HepG2 (cell line): ENCODE data around the gene WDR27. TPM values are rescaled to one million over a fixed set of nuclear protein-coding genes. Genes with fewer than 3 reads are reported as not detected.
A peak's percentile ranks its signal among the peaks of the same experiment; 100 is the strongest.

Experiments used
- ATAC-seq: fragments of 200-7000 bp; cut with Tn5 transposase; 3 replicates; pipeline ENCODE4 v1.9.1; 2020; ENCODE audit warnings: mild to moderate bottlenecking, moderate library complexity
- BruUV-seq: library from RNA; stranded (reverse); fragments of 400-500 nt; replicated peaks from 2 replicates; lab custom pipeline; 2021; lab: Mats Ljungman, UMichigan
- CTCF ChIA-PET: fragments of 300-600 bp; formaldehyde crosslinking; extraction: SDS; loops from one replicate; lab custom pipeline; 2021; ENCODE audit warnings: low total read pairs, inconsistent platforms, low intra/inter-chr PET ratio; lab: Yijun Ruan, JAX
- POLR2A ChIA-PET: fragments of 350-600 bp; sonication (Branson Sonifier 250); formaldehyde crosslinking; loops from one replicate; lab custom pipeline; 2020; ENCODE audit warnings: antibody characterized with exemption, inconsistent platforms; lab: Yijun Ruan, JAX
- DNase-seq: peaks from one replicate; pipeline ENCODE4 v3.0.0-alpha.2; 2015; ENCODE audit warnings: low spot score
- FAIRE-seq: peaks from 3 replicates; lab custom pipeline; 2011; peaks lifted over from hg19 to GRCh38; lab: Jason Lieb, UNC
- H2AFZ ChIP-seq: one replicate; pipeline ENCODE4 v1.6.1; 2011; ENCODE audit warnings: low read length, inconsistent platforms
- H3K27ac ChIP-seq: fragments of 300-600 bp; 3 replicates; pipeline ENCODE4 v1.8.0; 2011; ENCODE audit warnings: mixed run types, mild to moderate bottlenecking, mixed read lengths, low read length, inconsistent platforms; ENCODE audit not compliant: insufficient read depth; ENCODE audit errors: extremely low read length
- H3K27me3 ChIP-seq, 2 experiments: fragments of 200-600 bp in 1 of 2; 2 replicates in 1 of 2; 3 replicates in 1 of 2; pipeline versions ENCODE4 v1.6.0 to v1.8.0; 2011; ENCODE audit warnings: low read length in 2 of 2, mild to moderate bottlenecking in 2 of 2, moderate library complexity in 2 of 2, inconsistent platforms in 1 of 2; ENCODE audit not compliant: insufficient read depth in 2 of 2, control insufficient read depth in 1 of 2
- H3K36me3 ChIP-seq, 2 experiments: fragments of 200-600 bp in 1 of 2; replicated peaks in 1 of 2; 2 replicates in 1 of 2; 3 replicates in 1 of 2; pipeline versions ENCODE4 v1.5.1 to v1.8.0; 2011; ENCODE audit warnings: low read length in 2 of 2, inconsistent platforms in 1 of 2; ENCODE audit not compliant: insufficient read depth in 2 of 2, control insufficient read depth in 1 of 2
- H3K4me1 ChIP-seq: 2 replicates; pipeline ENCODE4 v1.5.1; 2012; ENCODE audit warnings: low read length, inconsistent platforms; ENCODE audit not compliant: insufficient read depth
- H3K4me2 ChIP-seq: 2 replicates; pipeline ENCODE4 v1.6.0; 2011; ENCODE audit warnings: low read depth, low read length, inconsistent platforms
- H3K4me3 ChIP-seq, 3 experiments: fragments of 200-600 bp in 1 of 3; sonication (generic), shearing (Covaris generic) in 1 of 3; replicated peaks in 1 of 3; 2 replicates each; pipeline ENCODE4 v1.5.1; 2011 to 2016; ENCODE audit warnings: low read length in 3 of 3, inconsistent platforms in 2 of 3, low read depth in 2 of 3, mild to moderate bottlenecking in 2 of 3, control low read depth in 1 of 3, mixed read lengths in 1 of 3; ENCODE audit not compliant: insufficient read depth in 1 of 3
- H3K79me2 ChIP-seq: one replicate; pipeline ENCODE4 v1.6.1; 2011; ENCODE audit warnings: low read length, inconsistent platforms; ENCODE audit not compliant: insufficient read depth
- H3K9ac ChIP-seq: 2 replicates; pipeline ENCODE4 v1.6.0; 2011; ENCODE audit warnings: mild to moderate bottlenecking, low read depth, low read length, inconsistent platforms; ENCODE audit not compliant: insufficient read depth
- H3K9me3 ChIP-seq: 2 replicates; pipeline ENCODE4 v1.5.1; 2012; ENCODE audit warnings: mild to moderate bottlenecking, low read length
- H4K20me1 ChIP-seq: 2 replicates; pipeline ENCODE4 v1.6.0; 2011; ENCODE audit warnings: inconsistent platforms, mild to moderate bottlenecking, low read length, moderate library complexity; ENCODE audit not compliant: insufficient read depth
- EED ChIP-seq: sonication (generic); formaldehyde crosslinking; IDR thresholded peaks from 2 replicates; pipeline ENCODE4 v1.5.0; 2020; ENCODE audit warnings: mild to moderate bottlenecking, missing genetic modification reagents
- NFE2 ChIP-seq: sonication (generic); formaldehyde crosslinking; IDR thresholded peaks from 2 replicates; pipeline ENCODE4 v1.4.0; 2020; ENCODE audit warnings: missing genetic modification reagents
- RARA ChIP-seq: IDR thresholded peaks from 2 replicates; pipeline ENCODE4 v1.6.1; 2016; ENCODE audit warnings: missing genetic modification reagents, missing compliant biosample characterization
- RFXAP ChIP-seq: sonication (generic); formaldehyde crosslinking; IDR thresholded peaks from 2 replicates; pipeline ENCODE4 v1.4.0; 2020; ENCODE audit warnings: missing genetic modification reagents, borderline replicate concordance
- SALL1 ChIP-seq: sonication (generic); formaldehyde crosslinking; IDR thresholded peaks from 2 replicates; pipeline ENCODE4 v1.8.0; 2022; ENCODE audit warnings: mild to moderate bottlenecking, missing genetic modification reagents
- TCF7 ChIP-seq: sonication (generic); IDR thresholded peaks from 2 replicates; pipeline ENCODE4 v1.6.1; 2016; ENCODE audit warnings: antibody characterized with exemption, low read depth
- ZMYM4 ChIP-seq: sonication (generic); formaldehyde crosslinking; IDR thresholded peaks from 2 replicates; pipeline ENCODE4 v1.8.1; 2023; ENCODE audit warnings: mild to moderate bottlenecking, missing genetic modification reagents
- in situ Hi-C: cut with HindIII; loops from 2 replicates; pipeline ENCODE4 v1.10.0; 2017; ENCODE audit warnings: low pct_unique_long_range_greater_than_20kb; ENCODE audit not compliant: extremely low pct_ligation_motif_present
- intact Hi-C: fragments of 100-400 bp; cut with micrococcal nuclease; formaldehyde crosslinking; loops from one replicate; pipeline ENCODE4 v1.10.0; 2022; ENCODE audit not compliant: unreplicated experiment
- polyA plus RNA-seq, 8 experiments: library from polyadenylated mRNA; depleted of rRNA in 3 of 8; stranded (reverse) in 7 of 8; unstranded in 1 of 8; fragments of >200 nt; fragmentation: Illumina TruSeq in 4 of 8; extraction: Trizol in 4 of 8; gene quantifications; 2 replicates each; pipeline versions ENCODE4 v1.2.1 to v1.2.3, GENCODE V29; 2011 to 2016; ENCODE audit warnings: low read depth in 4 of 8, missing spikeins in 1 of 8, mixed read lengths in 1 of 8; ENCODE audit not compliant: insufficient read depth in 1 of 8
- total RNA-seq, 5 experiments: library from RNA; depleted of rRNA; stranded (reverse); fragments of >200 nt; fragmentation: Illumina TruSeq; extraction: Trizol; gene quantifications; 2 replicates each; pipeline ENCODE4 v1.2.3, GENCODE V29; 2016; ENCODE audit warnings: low read depth in 1 of 5
- TF ChIP-seq, protein P1 (sequence below): sonication (generic); formaldehyde crosslinking; IDR thresholded peaks from 2 replicates; pipeline ENCODE4 v1.4.0; 2020; ENCODE audit warnings: missing genetic modification reagents
- TF ChIP-seq, protein P2 (sequence below): sonication (generic); formaldehyde crosslinking; IDR thresholded peaks from 2 replicates; pipeline ENCODE4 v1.8.0; 2022; ENCODE audit warnings: missing genetic modification reagents, mild to moderate bottlenecking, moderate library complexity, borderline replicate concordance
- TF ChIP-seq, protein P3 (sequence below): sonication (generic); IDR thresholded peaks from 2 replicates; pipeline ENCODE4 v1.6.1; 2016; ENCODE audit warnings: low read depth, borderline replicate concordance
- TF ChIP-seq, protein P4 (sequence below): sonication (generic); formaldehyde crosslinking; IDR thresholded peaks from 2 replicates; pipeline ENCODE4 v1.8.0; 2022; ENCODE audit warnings: mild to moderate bottlenecking, missing genetic modification reagents, moderate library complexity
- TF ChIP-seq, protein P5 (sequence below), 2 experiments: sonication (generic) in 1 of 2; formaldehyde crosslinking in 1 of 2; IDR thresholded peaks; 2 replicates each; pipeline versions ENCODE4 v1.5.1 to v1.6.1; 2011 to 2020; ENCODE audit warnings: borderline replicate concordance in 1 of 2, low read depth in 1 of 2, low read length in 1 of 2, mild to moderate bottlenecking in 1 of 2, missing genetic modification reagents in 1 of 2, moderate library complexity in 1 of 2

The WDR27 gene
- total and polyA plus RNA-seq, 2 of the 13 experiments (the other 11 are each of a cell fraction or from before 2014, with no cell fraction given): 34.1 to 80.3 TPM

DNA sequence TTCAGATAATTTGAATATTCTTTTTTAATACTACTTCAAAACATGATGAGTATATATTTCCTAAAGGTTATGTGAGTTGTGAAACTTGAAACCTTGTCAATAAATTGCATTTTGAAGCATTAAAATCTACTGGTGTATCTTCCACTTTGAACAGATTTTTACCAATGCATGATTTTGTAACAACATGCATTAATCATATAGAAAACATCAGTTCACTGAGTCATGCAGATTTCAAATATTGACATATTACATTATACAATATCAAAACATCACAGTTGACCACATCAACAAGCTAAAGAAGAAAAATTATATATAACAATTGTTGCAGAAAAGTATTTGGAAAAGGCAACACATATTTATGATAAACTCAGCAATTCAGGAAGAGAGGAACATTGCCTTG is 158.1 kb downstream of the WDR27 start:
- no TSS peak for BruUV-seq
- DNase-seq: no peak
- H3K27me3 ChIP-seq: no peaks in the 10 kb centered on the region
- H3K9me3 ChIP-seq: peaks cover 15% of the 10 kb centered on the region
- FAIRE-seq: peak; percentile 26
- CTCF ChIA-PET: no interaction called here
- no peak overlapping the region for H3K27ac ChIP-seq
- H3K4me3 ChIP-seq: no peak overlapping the region
- H2AFZ ChIP-seq: no peak overlapping the region
- POLR2A ChIA-PET: no interaction called here
- H4K20me1 ChIP-seq: no peaks in the 10 kb centered on the region
- in situ Hi-C loops: no loop called here
- no peak overlapping the region for H3K9ac ChIP-seq
- H3K4me2 ChIP-seq: no peak overlapping the region
- no peaks in the 10 kb centered on the region for H3K79me2 ChIP-seq
- H3K4me1 ChIP-seq: no peaks in the 10 kb centered on the region
- no peaks in the 10 kb centered on the region for H3K36me3 ChIP-seq
- intact Hi-C loops: no loop called here
- no peak for ATAC-seq
- TF ChIP-seq, protein P1, sequence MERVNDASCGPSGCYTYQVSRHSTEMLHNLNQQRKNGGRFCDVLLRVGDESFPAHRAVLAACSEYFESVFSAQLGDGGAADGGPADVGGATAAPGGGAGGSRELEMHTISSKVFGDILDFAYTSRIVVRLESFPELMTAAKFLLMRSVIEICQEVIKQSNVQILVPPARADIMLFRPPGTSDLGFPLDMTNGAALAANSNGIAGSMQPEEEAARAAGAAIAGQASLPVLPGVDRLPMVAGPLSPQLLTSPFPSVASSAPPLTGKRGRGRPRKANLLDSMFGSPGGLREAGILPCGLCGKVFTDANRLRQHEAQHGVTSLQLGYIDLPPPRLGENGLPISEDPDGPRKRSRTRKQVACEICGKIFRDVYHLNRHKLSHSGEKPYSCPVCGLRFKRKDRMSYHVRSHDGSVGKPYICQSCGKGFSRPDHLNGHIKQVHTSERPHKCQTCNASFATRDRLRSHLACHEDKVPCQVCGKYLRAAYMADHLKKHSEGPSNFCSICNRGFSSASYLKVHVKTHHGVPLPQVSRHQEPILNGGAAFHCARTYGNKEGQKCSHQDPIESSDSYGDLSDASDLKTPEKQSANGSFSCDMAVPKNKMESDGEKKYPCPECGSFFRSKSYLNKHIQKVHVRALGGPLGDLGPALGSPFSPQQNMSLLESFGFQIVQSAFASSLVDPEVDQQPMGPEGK (CRISPR knock-in tag): no peak
- TF ChIP-seq, protein P2, sequence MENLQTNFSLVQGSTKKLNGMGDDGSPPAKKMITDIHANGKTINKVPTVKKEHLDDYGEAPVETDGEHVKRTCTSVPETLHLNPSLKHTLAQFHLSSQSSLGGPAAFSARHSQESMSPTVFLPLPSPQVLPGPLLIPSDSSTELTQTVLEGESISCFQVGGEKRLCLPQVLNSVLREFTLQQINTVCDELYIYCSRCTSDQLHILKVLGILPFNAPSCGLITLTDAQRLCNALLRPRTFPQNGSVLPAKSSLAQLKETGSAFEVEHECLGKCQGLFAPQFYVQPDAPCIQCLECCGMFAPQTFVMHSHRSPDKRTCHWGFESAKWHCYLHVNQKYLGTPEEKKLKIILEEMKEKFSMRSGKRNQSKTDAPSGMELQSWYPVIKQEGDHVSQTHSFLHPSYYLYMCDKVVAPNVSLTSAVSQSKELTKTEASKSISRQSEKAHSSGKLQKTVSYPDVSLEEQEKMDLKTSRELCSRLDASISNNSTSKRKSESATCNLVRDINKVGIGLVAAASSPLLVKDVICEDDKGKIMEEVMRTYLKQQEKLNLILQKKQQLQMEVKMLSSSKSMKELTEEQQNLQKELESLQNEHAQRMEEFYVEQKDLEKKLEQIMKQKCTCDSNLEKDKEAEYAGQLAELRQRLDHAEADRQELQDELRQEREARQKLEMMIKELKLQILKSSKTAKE: no peak
- TF ChIP-seq, protein P3, sequence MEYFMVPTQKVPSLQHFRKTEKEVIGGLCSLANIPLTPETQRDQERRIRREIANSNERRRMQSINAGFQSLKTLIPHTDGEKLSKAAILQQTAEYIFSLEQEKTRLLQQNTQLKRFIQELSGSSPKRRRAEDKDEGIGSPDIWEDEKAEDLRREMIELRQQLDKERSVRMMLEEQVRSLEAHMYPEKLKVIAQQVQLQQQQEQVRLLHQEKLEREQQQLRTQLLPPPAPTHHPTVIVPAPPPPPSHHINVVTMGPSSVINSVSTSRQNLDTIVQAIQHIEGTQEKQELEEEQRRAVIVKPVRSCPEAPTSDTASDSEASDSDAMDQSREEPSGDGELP: no peak
- no peak for TF ChIP-seq RFXAP (CRISPR knock-in tag)
- TF ChIP-seq, protein P4, sequence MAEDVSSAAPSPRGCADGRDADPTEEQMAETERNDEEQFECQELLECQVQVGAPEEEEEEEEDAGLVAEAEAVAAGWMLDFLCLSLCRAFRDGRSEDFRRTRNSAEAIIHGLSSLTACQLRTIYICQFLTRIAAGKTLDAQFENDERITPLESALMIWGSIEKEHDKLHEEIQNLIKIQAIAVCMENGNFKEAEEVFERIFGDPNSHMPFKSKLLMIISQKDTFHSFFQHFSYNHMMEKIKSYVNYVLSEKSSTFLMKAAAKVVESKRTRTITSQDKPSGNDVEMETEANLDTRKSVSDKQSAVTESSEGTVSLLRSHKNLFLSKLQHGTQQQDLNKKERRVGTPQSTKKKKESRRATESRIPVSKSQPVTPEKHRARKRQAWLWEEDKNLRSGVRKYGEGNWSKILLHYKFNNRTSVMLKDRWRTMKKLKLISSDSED (CRISPR knock-in tag): no peak
- TF ChIP-seq RARA (CRISPR knock-in tag): no peak
- TF ChIP-seq NFE2 (CRISPR knock-in tag): no peak
- no peak for TF ChIP-seq SALL1 (CRISPR knock-in tag)
- TF ChIP-seq EED: no peak
- no peak for TF ChIP-seq ZMYM4 (CRISPR knock-in tag)
- TF ChIP-seq, protein P5, sequence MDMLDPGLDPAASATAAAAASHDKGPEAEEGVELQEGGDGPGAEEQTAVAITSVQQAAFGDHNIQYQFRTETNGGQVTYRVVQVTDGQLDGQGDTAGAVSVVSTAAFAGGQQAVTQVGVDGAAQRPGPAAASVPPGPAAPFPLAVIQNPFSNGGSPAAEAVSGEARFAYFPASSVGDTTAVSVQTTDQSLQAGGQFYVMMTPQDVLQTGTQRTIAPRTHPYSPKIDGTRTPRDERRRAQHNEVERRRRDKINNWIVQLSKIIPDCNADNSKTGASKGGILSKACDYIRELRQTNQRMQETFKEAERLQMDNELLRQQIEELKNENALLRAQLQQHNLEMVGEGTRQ (IDR thresholded peaks at IDR 0.05; ENCODE audit: low read depth, low read length): no peak
- TF ChIP-seq, protein P5 (CRISPR knock-in tag; IDR thresholded peaks at IDR 0.05; ENCODE audit: borderline replicate concordance): no peak
- TF ChIP-seq TCF7: no peak
